ENCODE measurements around the gene RIOK3. TPM values are rescaled to one million over a fixed set of nuclear protein-coding genes. Genes with fewer than 3 reads are reported as not detected.
"Not testable (repeated sequence)": the region's sequence is repeated elsewhere in the genome, so short reads cannot be mapped to it uniquely, and the experiment has no call there.

The RIOK3 gene
- total and polyA plus RNA-seq, 10 of the 15 experiments (the other 5 are each of a cell fraction or from before 2014, with no cell fraction given) = 18.0 to 87.5 (median 53.8) TPM

DNA sequence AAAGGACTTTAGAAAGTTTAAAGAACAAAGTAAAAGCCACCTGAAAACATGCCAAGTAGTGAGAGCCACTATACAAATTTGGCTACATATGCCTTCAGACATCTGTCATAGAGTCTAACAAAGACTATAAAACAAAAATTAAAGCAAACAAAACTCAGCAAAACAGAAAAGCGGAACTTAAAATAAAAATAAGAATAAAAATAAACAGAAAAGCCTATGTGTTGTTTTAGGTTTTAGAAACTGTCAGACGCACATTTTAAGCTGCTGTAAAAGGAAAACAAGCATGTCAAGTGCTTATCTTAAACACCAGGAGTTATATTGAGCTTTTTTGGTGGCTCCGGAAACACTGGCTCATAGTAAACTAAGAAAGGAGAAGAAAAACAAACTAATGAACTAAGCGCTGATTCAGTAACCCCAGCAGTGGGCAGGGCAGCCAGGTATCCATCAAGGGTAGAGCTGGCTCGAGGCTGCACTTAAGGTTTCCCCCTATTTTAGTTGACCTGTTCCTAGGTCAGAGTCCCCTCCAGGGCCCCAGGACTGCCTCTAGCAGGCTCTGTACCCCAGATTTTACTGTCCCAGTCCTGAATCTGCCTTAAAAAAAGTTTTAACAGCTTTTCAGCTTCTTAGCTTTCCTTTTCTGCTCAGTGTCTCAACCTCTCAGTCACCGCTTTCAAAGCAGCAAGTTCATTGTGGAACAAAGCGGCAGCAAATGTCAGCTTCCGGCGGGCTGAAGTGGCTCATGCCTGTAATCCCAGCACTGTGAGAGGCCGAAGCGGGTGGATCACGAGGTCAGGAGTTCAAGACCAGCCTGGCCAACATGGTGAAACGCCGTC is 34.9 kb downstream of the RIOK3 start (continued):
- TF ChIP-seq, protein P1, sequence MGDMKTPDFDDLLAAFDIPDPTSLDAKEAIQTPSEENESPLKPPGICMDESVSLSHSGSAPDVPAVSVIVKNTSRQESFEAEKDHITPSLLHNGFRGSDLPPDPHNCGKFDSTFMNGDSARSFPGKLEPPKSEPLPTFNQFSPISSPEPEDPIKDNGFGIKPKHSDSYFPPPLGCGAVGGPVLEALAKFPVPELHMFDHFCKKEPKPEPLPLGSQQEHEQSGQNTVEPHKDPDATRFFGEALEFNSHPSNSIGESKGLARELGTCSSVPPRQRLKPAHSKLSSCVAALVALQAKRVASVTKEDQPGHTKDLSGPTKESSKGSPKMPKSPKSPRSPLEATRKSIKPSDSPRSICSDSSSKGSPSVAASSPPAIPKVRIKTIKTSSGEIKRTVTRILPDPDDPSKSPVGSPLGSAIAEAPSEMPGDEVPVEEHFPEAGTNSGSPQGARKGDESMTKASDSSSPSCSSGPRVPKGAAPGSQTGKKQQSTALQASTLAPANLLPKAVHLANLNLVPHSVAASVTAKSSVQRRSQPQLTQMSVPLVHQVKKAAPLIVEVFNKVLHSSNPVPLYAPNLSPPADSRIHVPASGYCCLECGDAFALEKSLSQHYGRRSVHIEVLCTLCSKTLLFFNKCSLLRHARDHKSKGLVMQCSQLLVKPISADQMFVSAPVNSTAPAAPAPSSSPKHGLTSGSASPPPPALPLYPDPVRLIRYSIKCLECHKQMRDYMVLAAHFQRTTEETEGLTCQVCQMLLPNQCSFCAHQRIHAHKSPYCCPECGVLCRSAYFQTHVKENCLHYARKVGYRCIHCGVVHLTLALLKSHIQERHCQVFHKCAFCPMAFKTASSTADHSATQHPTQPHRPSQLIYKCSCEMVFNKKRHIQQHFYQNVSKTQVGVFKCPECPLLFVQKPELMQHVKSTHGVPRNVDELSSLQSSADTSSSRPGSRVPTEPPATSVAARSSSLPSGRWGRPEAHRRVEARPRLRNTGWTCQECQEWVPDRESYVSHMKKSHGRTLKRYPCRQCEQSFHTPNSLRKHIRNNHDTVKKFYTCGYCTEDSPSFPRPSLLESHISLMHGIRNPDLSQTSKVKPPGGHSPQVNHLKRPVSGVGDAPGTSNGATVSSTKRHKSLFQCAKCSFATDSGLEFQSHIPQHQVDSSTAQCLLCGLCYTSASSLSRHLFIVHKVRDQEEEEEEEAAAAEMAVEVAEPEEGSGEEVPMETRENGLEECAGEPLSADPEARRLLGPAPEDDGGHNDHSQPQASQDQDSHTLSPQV (IDR thresholded peaks at IDR 0.05) = 0 out of 2 replicates have a peak, but pooled peaks have one; percentile 56
- no peak for TF ChIP-seq ASH2L (IDR thresholded peaks at IDR 0.05; ENCODE audit: borderline replicate concordance, low read depth)
- no peak for TF ChIP-seq ETV6 (conservative IDR thresholded peaks at IDR 0.05 in 1 of 2, IDR thresholded peaks at IDR 0.05 in 1 of 2; ENCODE audit: borderline replicate concordance in 1 of 2, low read depth in 1 of 2)
- TF ChIP-seq, protein P2, sequence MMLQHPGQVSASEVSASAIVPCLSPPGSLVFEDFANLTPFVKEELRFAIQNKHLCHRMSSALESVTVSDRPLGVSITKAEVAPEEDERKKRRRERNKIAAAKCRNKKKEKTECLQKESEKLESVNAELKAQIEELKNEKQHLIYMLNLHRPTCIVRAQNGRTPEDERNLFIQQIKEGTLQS (IDR thresholded peaks at IDR 0.05; ENCODE audit: borderline replicate concordance, extremely low read depth, low read depth, low read length) = no peak
- TF ChIP-seq BHLHE40 (IDR thresholded peaks at IDR 0.05; ENCODE audit: borderline replicate concordance in 1 of 2, low read depth in 2 of 2, low read length in 1 of 2) = no peak
- TF ChIP-seq, protein P3, sequence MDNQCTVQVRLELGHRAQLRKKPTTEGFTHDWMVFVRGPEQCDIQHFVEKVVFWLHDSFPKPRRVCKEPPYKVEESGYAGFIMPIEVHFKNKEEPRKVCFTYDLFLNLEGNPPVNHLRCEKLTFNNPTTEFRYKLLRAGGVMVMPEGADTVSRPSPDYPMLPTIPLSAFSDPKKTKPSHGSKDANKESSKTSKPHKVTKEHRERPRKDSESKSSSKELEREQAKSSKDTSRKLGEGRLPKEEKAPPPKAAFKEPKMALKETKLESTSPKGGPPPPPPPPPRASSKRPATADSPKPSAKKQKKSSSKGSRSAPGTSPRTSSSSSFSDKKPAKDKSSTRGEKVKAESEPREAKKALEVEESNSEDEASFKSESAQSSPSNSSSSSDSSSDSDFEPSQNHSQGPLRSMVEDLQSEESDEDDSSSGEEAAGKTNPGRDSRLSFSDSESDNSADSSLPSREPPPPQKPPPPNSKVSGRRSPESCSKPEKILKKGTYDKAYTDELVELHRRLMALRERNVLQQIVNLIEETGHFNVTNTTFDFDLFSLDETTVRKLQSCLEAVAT (IDR thresholded peaks at IDR 0.05) = peak; percentile 54; the same call in 1 of the 2 replicates
- peak; percentile 28 for TF ChIP-seq MEF2B (IDR thresholded peaks at IDR 0.05; ENCODE audit: partially characterized antibody, poor library complexity, severe bottlenecking)
- TF ChIP-seq RFX5 (IDR thresholded peaks at IDR 0.05; ENCODE audit: low read depth, low read length) = no peak
- TF ChIP-seq BCL11A (IDR thresholded peaks at IDR 0.05; ENCODE audit: low read depth, low read length) = no peak
- no peak for TF ChIP-seq ZZZ3 (IDR thresholded peaks at IDR 0.05; ENCODE audit: control insufficient read depth, insufficient read length, low read depth)
- no peak for TF ChIP-seq TCF3 (IDR thresholded peaks at IDR 0.05; ENCODE audit: borderline replicate concordance, insufficient read depth, low read depth, low read length)

DNA sequence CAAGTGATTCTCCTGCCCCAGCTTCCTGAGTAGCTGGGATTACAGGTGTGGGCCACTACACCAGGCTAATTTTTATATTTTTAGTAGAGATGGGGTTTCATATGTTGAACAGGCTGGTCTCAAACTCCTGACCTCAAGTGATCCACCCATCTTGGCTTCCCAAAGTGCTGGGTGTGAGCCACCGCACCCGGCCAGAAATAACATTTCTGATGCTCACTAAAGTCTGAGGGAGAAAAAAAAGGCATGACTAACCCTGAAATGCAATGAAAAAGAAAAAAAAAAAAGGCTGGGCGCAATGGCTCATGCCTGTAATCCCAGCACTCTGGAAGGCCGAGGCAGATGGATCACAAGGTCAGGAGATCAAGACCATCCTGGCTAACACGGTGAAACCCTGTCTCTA is 36.5 kb downstream of the RIOK3 start:
- ChIA-PET RAD21 (ENCODE audit: unreplicated experiment) (interaction anchor here (0.6 kb wide), 1 partner anchor 193 kb away, joined by 3 read pairs; no protein-coding TSS in a partner anchor), SMC1A (ENCODE audit: uncharacterized antibody, unreplicated experiment) (interaction anchor here (1.5 kb wide), 1 partner anchor 12 kb away, joined by 5 read pairs; no protein-coding TSS in a partner anchor), CTCF (interaction anchor here (1.2 to 5.6 kb wide), 3 partner anchors 8 to 15 kb away, joined by 3 to 72 read pairs (median 13); no protein-coding TSS in a partner anchor)
- H4K20me1 ChIP-seq (ENCODE audit: control insufficient read depth, insufficient read depth); intact Hi-C loops (cut with micrococcal nuclease; ENCODE audit: unreplicated experiment); POLR2A ChIA-PET; H3K4me3 ChIP-seq; H2AFZ ChIP-seq (ENCODE audit: control insufficient read depth, low read depth, low read length); H3K4me2 ChIP-seq (ENCODE audit: control insufficient read depth, insufficient read depth); H3K9ac ChIP-seq (ENCODE audit: control insufficient read depth, insufficient read depth, low read length); ATAC-seq; H3K27ac ChIP-seq (ENCODE audit: control insufficient read depth, insufficient read depth); FAIRE-seq; H3K9me3 ChIP-seq (replicated peaks; ENCODE audit: control insufficient read depth, insufficient read depth, low read length); BruUV-seq (replicated peaks); DNase-seq (ENCODE audit: low read depth, low spot score); H3K79me2 ChIP-seq (ENCODE audit: control insufficient read depth, insufficient read depth, low read length); in situ Hi-C loops (cut with MboI); H3K36me3 ChIP-seq (ENCODE audit: control insufficient read depth in 2 of 2, insufficient read depth in 2 of 2, low read length in 1 of 2); H3K27me3 ChIP-seq (replicated peaks in 1 of 2; ENCODE audit: control insufficient read depth in 2 of 2, insufficient read depth in 2 of 2, low read length in 1 of 2): not testable (repeated sequence)
- WGBS (ENCODE audit: insufficient coverage, insufficient replicate concordance, low lambda C conversion rate, missing lambda C conversion rate) = 91% methylated on average over 5 of the region's 5 CpGs
- H3K4me1 ChIP-seq (ENCODE audit: control insufficient read depth, insufficient read depth, low read length) = peaks cover 10% of the 10 kb centered on the region

Data from GM12878 (cell line).